HPDE6-E6E7 (cell line): Measurements from ENCODE around the gene GAB2.
"Not testable (repeated sequence)": the region's sequence is repeated elsewhere in the genome, so short reads cannot be mapped to it uniquely, and the experiment has no call there.

Experiments
- DNase-seq: peaks from one replicate; pipeline ENCODE4 v3.0.0; 2011; ENCODE audit warnings: missing footprints; ENCODE audit errors: extremely low spot score

The GAB2 gene

DNA sequence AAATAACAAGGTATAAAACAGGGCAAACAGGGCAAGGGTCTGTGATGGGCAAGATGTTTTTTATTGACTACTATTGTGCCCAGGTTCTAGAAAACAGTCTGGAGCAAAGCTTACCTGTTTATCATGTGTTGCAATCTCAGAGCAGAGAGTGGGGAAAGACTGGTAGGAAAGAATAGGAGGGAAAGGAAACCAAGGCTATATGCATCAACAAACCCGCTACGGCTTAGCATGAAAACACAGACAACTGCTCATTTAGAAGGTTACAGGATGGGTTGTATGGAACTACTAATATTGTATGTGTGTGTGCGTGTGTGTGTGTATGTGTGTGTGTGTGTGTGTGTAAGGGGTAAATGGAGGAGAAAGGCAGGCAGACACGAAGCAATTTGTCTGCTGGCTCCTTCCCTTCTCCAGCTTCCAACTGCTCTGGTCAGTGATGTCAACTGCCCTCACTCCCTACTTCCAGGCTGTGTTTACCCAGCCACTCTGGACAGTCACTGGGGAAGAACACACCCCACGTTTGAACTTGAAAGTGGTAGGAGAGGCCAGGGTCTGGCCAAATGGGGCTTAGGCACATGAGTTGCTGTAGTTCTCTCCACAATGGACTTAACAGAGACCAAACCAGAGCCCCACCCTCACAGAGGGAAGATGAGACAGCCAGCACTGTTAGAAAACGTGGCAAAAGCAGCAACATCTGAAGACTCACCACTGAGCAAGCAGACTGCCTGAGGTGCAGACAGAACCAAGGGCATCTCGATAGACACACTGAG is 47.0 kb downstream of the GAB2 start:
- DNase-seq, result no peak

DNA sequence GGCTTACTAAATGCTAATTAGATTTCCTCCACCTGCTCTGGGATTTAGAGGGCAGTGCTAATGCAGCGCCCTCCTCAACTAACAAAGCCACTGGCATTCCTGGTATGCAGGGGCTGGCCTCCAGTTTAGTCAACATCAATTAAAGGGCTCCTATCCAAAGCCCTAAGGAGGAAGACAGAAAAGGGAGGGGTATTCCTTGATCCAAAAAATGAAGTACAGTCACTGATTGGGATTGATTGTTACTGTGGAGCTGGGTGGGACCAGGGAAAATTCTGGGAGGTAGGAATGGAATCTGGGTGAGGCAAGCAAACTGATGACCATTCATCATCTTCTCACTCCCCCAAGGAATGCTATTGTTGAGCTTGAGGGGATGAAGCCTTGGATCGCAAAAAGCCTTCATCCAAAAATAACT is 52.2 kb downstream of the GAB2 start:
- no peak for DNase-seq

DNA sequence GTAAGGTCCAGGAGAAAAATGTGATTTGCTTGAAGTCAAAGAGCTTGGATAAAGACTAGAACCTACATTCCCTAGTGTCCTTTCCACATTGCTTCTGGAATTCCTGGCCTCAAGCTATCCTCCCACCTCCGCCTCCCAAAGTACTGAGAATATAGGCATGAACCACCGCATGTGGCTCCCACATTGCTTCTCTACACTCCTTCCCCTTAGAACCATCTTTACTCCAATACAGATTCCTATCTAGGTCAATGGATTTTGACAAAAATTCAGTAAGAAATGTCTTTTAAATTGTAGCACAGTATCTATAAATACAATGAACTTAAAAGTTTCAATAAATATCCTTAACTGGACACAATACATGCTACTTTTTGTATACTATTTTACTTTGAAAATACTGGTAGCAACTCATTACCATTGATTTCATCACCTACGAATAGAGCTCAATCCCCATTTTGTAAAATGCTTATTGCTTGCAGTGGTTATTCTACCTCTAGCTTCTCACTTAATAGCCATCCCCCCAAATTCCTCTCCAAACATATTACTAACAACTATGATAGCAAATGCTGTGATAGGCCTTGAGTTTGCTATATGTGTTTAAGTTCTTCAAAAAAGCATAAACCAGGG is 53.4 kb downstream of the GAB2 start:
- DNase-seq, result no peak

DNA sequence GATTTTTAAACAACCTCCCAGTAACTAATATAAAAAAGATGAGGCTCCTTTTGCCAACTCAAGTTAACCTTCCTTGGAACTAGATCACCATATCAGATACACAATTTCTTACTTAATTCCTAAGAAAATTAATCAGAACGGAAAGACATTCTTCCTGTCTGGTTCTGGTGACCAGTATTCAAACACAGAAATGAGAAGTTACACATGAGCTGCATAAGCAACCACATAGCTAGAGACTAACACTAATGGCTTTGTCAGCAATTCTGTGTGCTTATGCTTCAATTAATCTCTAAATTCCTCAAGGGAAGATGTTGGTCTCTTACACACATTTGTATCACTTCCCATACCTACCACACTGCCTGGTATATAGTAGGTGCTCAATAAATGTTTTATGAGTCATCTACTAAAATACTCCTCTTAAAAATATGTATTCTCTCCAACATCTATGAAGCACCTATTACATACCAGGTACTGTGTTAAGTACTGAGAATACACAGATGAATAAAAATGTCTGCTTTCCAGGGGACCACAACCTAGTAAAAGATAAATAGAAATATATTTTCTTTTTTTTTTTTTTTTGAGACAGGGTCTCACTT is 54.5 kb downstream of the GAB2 start:
- no peak for DNase-seq

DNA sequence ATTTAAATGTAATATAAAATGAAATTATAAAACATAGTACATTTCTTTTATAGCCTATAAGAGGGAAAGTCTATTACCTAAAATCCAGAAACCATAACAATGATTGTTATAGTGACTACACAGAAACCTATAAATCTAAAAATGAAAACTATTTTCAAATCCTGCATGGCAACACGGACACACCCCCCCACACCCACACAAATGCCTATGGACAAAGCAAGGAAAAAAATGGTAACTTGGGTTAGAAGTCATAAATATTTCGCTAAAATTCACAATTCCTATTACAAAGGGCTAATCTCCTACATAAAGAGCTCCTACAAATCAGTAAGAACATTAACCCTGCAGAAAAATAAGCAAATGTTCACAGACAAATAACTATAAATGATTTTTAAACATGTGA is 56.4 kb downstream of the GAB2 start:
- DNase-seq, result no peak

DNA sequence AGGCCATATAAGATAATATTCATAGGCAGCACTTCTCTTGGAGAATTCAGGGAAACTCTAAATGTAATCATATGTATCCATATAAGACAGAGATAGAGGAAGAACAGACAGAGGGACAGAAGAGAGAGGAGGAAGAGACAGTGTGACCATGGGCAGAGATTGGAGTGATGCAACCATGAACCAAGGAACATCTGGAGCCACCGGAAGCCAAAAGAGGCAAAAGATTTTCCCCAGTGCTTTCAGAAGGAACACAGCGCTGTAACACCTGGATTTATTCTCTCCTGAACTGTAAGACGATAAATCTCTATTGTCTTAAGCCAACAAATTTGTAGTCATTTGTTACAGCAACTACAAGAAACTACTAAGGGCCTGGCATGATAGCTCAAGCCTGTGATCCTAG is 57.7 kb downstream of the GAB2 start:
- no peak for DNase-seq

DNA sequence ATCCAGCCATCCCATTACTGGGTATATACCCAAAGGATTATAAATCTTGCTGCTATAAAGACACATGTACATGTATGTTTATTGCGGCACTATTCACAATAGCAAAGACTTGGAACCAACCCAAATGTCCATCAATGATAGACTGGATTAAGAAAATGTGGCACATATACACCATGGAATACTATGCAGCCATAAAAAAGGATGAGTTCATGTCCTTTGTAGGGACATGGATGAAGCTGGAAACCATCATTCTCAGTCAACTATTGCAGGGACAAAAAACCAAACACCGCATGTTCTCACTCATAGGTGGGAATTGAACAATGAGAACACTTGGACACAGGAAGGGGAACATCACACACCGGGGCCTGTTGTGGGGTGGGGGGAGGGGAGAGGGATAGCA is 59.7 kb downstream of the GAB2 start:
- not testable (repeated sequence) for DNase-seq

DNA sequence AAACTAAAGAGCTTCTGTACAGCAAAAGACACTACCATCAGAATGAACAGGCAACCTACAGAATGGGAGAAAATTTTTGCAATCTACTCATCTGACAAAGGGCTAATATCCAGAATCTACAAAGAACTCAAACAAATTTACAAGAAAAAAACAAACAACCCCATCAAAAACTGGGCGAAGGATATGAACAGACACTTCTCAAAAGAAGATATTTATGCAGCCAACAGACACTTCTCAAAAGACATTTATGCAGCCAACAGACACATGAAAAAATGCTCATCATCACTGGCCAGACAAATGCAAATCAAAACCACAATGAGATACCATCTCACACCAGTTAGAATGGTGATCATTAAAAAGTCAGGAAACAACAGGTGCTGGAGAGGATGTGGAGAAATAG is 60.2 kb downstream of the GAB2 start:
- not testable (repeated sequence) for DNase-seq

DNA sequence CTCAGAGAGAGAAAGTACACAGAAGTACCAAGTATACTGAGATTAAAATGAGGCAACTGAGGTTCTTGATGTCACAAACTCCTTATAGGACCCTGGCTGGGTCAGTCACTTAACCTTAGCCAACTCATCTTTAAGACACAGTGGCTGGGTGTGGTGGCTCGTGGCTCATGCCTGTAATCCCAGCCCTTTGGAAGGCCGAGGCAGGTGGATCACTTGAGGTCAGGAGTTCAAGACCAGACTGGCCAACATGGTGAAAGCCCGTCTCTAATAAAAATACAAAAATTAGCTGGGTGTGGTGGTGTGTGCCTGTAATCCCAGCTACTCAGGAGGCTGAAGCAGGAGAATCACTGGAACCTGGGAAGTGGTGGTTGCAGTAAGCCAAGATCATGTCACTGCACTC is 61.9 kb downstream of the GAB2 start:
- not testable (repeated sequence) for DNase-seq

DNA sequence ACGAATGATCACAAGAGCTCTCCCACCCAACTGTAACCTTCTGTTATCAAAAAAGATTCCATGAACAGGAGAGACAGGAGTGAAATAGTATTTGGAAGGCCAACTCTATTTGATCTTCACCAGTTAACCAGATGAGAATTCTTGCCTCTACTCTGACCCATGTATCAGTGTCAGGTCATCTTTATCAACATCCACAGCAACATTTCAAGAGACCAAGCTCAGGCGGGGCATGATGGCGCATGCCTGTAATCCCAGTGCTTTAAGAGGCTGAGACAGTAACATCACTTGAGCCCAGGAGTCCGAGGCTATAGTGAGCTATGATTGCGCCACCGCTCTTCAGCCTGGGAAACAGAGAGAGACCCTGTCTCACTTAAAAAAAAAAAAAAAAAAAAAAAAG is 62.3 kb downstream of the GAB2 start:
- no peak for DNase-seq

DNA sequence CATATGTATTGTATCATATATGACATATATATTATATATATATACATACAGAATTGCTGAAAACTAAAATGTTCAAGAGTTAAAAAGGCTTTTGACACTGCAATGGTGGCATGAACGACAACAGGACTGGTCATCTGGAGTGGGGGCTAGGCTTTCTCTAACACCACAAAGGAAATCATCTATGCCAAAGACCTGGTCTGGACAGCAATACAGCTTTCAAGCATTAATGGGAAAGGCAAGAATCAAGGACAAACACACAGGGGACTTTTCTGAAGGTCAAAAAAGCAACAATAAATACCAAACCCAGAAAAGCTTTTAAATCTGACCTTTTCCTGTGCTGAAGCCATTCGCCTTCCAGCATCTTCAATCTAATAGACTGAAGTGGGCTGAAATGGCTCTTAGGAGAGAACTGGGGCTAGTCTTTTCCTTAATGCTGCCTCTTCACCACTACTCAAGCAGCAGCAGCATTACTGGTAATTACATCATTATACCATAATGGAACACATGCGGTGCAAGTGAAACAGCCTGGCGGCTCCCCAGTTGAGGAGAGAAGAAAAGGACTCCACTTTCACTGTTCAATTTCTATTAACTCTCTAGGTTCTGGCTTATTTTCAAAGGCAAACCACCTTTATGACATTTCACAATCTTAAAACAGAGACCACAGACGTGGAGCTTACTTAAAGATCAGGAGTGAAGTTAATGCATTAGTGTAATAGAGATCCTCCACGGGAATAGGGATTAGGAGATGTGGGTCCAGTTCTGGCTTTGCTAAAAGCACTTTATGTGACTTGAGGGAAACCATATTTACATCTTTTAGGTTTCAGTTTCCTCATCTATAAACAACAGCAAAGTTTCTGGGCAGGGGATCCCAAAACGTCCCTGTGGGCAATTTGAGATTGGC is 63.0 kb downstream of the GAB2 start:
- no peak for DNase-seq

DNA sequence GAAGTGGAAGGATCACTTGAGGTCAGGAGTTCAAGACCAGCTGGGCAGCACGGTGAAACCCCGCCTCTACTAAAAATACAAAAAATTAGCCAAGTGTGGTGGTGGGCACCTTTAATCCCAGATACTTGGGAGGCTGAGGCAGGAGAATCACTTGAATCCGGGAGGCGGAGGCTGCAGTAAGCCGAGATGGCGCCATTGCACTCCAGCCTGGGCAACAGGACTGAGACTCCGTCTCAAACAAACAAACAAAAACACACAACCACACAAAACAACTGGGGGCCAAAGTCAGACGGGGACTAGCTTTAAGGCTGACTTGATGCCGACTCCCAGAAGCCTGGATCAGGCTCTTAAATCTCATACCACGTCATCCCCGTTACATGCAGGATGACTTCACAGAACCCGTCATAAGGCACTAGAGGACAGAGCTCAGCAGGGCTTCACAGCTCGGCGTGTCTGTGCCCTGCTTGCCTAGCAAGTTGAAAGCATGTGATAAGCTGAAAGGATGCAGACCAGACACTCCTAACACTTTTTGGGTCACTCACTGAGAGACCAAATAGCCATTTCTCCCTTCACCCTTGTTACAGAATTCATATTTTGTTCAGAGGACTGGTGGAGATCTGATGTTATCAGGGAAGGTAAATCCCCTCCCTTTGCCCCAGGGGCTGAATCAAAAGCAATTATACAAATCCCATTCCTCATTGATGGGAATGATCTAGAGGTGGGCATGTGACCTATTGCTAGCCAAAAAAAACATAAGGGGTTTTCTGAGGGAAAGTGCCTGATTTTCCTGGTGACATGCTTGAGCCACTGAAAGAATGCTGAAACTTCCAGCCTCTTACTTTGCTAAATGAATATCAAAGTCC is 65.4 kb downstream of the GAB2 start:
- no peak for DNase-seq

DNA sequence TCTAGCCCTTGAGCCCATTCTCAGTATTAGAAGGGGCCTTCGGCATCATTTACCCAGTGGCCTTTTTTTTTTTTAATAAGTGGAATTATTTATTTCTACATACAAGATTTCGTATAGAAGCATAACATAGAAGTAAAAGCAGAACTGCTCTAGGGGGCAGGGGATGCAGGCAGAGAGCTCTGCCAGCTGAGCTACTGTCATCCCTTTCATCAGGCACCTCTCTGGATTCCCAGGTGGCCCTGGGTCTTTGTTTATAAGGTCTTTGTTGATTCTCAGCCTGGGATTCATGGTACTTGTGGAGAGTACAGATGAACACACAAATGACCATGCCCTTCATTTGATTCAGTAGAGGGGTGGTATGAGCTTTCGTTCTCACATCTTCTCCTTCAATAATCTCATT is 66.4 kb downstream of the GAB2 start:
- no peak for DNase-seq

DNA sequence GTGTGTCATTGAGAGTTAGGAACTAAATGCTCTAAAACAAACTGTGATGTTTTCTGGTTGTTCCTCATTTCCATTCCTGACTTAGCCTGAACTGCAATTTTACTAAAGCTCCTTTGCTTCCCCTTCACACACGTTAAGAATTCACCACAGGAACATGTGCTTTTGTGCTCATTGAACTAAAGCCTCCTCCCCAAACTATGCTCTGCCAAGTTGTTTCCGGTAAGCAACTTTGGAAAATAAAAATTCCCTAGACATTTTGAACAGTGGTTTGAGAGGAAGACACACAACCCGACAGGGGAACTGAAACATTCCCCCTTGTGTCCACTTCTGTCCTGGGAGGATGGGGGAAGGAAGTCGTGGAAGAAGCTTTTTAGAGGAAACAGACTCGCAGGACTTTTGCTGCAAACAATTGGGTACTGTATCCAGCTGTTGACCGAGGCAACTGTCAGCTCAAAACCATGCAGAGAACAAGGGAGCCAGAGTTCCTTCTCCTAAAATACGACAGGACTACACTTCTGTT is 66.9 kb downstream of the GAB2 start:
- DNase-seq, result no peak

DNA sequence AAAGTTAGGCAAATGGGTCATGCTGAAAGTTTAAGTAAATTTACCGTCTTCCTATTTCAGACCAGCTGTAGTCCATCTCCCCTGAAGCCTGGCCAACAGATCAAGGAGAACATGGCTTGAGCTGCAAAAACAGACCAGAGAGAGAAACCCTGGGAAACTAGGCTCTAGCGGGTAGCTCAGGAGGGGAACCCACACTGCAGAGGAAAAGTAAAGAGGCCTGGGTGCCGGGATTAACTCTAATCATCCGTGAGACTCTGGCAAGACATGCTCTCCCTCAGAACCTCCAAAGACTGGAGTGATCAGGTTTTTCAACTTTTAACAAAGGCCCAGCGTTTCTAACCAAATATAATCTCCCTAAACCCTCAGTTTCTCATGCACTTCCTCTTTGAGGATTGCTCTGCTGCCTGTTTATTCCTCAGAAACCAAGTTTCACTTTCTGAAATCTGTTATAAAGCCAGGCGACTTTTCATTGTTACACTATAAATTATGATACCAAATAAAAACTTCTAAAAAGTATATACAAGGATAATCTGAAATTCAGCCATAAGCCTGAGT is 67.5 kb downstream of the GAB2 start:
- DNase-seq, result no peak

DNA sequence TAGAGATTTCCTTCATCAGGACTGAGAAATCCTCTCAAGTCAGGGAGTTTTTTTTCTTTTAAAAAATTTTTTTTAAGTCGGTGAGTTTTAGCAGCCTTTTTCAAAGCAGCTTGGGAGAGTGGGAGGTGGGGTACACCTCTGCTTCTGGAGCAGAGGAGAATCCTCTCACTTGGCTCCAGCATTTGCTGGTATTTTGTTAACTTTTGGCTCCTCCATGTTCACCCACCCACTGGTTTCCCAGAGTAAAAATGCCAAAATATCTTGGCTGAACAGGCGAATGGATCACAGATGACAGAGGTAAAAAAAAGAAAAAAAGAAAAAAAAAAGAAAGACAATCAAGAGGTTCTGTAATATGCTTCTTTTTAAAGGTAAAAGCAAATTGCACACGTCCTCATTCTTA is 68.0 kb downstream of the GAB2 start:
- no peak for DNase-seq

DNA sequence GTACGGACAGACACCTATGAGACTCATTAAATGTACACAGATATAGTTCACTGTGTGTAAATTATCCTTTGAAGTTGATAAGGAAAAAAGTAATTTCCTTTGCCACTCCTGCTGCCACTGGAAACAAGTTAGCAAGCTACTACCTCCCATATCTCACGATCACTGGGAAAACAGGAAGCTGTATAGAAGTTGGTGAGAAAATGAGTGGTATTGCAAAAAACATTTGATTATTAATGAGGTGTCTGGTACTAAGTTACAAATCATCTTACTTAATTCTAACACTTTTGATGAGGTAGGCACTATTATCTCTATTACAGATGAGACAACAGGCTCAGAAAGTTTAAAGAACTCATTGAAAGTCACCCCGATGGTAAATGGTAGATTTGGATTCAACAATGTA is 68.5 kb downstream of the GAB2 start:
- no peak for DNase-seq

DNA sequence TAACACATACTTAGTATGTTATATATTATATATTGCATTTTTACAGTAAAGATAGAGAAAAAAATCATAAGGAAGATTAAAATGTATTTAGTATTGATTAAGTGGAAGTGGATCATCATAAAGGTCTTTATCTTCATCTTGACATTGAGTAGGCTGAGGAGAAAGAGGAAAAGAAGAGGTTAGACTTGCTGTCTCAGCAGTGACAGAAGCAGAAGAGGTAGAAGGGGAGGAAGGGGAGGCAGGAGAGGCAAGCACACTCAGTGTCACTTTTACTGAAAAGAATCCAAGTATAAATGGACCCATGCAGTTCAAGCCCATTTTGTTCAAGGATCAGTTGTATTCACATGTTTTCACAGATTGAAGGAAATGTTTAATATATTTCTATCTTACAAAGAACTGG is 69.7 kb downstream of the GAB2 start:
- no peak for DNase-seq

DNA sequence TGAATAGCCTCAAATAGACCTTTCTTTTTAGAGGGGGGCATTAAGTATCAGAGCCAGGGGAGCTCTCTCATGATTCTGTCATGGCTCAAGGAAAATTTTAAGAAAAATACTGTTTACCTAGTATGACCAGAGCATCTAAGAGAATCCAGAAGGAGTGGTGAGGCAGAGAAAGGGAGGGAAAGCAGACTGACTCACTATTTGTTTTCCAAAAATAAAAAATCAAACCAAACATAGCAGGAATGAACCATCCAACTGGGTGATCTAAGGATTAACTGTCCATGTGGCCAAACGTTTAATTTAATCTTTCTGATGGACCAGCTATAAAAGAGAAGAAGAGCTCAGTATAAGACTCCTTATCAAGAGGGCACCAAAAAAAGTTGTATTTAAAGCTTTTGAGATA is 70.8 kb downstream of the GAB2 start:
- no peak for DNase-seq

DNA sequence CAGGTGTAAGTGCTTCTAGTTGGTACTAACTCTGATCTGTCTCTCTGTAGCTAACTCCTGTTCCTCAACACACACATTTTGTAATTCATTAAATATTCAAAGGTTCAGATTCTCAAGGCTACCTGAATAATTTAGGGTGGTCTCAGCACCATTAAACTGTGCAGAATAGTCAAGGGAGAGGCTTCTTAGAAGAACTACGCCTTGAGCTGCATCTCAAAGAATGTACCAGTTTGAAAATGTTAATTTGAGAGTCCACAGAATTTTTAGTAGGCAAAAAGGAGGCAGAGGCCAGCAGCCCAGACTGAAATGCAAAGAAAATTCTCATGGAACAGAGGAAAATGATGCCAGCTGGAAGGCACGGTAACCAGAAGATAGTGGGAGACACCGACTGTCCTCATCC is 72.2 kb downstream of the GAB2 start:
- DNase-seq, result no peak

DNA sequence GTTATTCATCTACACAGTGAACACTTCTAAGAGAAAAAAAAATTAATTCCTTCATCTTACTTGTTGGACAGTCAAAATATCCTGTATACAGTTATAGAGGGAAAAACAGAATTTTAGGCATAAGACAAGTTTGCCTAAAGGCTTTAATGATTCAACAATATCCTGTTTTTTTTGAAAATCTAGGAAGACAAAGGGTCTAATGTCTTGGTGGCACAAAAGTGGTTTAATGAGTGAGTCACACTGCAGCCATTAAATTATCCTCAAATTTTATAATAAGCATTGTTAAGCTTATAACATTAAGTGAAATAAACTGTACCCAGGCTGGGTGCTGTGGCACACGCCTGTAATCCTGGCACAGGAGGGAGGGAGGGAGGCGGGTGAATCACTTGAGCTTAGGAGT is 72.9 kb downstream of the GAB2 start:
- no peak for DNase-seq
